ENCODE results near the gene LRP3.
A peak's percentile ranks its signal among the peaks of the same experiment; 100 is the strongest.
"Not testable (repeated sequence)": the region's sequence is repeated elsewhere in the genome, so short reads cannot be mapped to it uniquely, and the experiment has no call there.

The LRP3 gene

GRCh38 chr19:33176670-33177416 is 17.3 kb upstream of the LRP3 start:
- peak; percentile 96 for DNase-seq

GRCh38 chr19:33177417-33177979 is 16.6 kb upstream of the LRP3 start:
- no peak for DNase-seq

- DNase-seq, result no peak
Observed at GRCh38 chr19:33186431-33187182, 7.5 kb upstream of the LRP3 start.

GRCh38 chr19:33187183-33187540 is 7.0 kb upstream of the LRP3 start:
- no peak for DNase-seq

GRCh38 chr19:33189453-33189852 is 4.7 kb upstream of the LRP3 start:
- DNase-seq, result no peak

- DNase-seq, result not testable (repeated sequence)
Observed at GRCh38 chr19:33191092-33191491, 3.0 kb upstream of the LRP3 start.

GRCh38 chr19:33191501-33191900 is 2.6 kb upstream of the LRP3 start:
- no peak for DNase-seq

GRCh38 chr19:33192010-33192409 is 2.1 kb upstream of the LRP3 start:
- DNase-seq, result no peak

GRCh38 chr19:33193269-33193864 is 763 bp upstream of the LRP3 start:
- DNase-seq, result no peak

- no peak for DNase-seq
Observed at GRCh38 chr19:33194532-33194885, 379 bp downstream of the LRP3 start.

GRCh38 chr19:33194886-33195644 is 935 bp downstream of the LRP3 start:
- no peak for DNase-seq

- no peak for DNase-seq
Observed at GRCh38 chr19:33195645-33196347, 1.7 kb downstream of the LRP3 start.

GRCh38 chr19:33196446-33197193 is 2.5 kb downstream of the LRP3 start:
- no peak for DNase-seq

- no peak for DNase-seq
Observed at GRCh38 chr19:33197591-33198000, 3.5 kb downstream of the LRP3 start.

- DNase-seq, result no peak
Observed at GRCh38 chr19:33198169-33198568, 4.0 kb downstream of the LRP3 start.

GRCh38 chr19:33199441-33200265 is 5.5 kb downstream of the LRP3 start:
- no peak for DNase-seq

GRCh38 chr19:33201473-33201872 is 7.3 kb downstream of the LRP3 start:
- no peak for DNase-seq

- DNase-seq, result no peak
Observed at GRCh38 chr19:33201886-33202545, 7.9 kb downstream of the LRP3 start.

- no peak for DNase-seq
Observed at GRCh38 chr19:33202546-33203507, 8.7 kb downstream of the LRP3 start.

All from activated CD4-positive, alpha-beta T cell treated with anti-CD3 and anti-CD28 coated beads for 1 hour (primary cell).